A549 (cell line): ENCODE measurements around the gene NUP205. TPM values are rescaled to one million over a fixed set of nuclear protein-coding genes. Genes with fewer than 3 reads are reported as not detected.
A peak's percentile ranks its signal among the peaks of the same experiment; 100 is the strongest.

Experiments used
- ATAC-seq, 2 experiments: fragments of 200-7000 bp in 1 of 2; fragments of >200 bp in 1 of 2; cut with Nextera tagmentation in 1 of 2; cut with Tn5 transposase in 1 of 2; 3 replicates each; pipeline versions ENCODE4 v1.8.0 to v1.9.1; 2018 to 2020; ENCODE audit warnings: mild to moderate bottlenecking in 1 of 2, moderate library complexity in 1 of 2
- CTCF ChIA-PET: fragments of 300-600 bp; sonication (Branson Sonifier 250); formaldehyde crosslinking; extraction: SDS; loops from one replicate; lab custom pipeline; 2021; ENCODE audit warnings: antibody characterized with exemption, inconsistent platforms; lab: Yijun Ruan, JAX
- POLR2A ChIA-PET: fragments of 350-600 bp; formaldehyde crosslinking; extraction: SDS; loops from one replicate; lab custom pipeline; 2021; ENCODE audit warnings: antibody characterized with exemption, inconsistent platforms; lab: Yijun Ruan, JAX
- DNase-seq, 2 experiments: peaks; one replicate each; pipeline versions ENCODE4 v3.0.0 to v3.0.0-alpha.2; 2011 to 2016; ENCODE audit warnings: low read depth in 1 of 2, low spot score in 1 of 2
- FAIRE-seq: peaks from 2 replicates; lab custom pipeline; 2011; peaks lifted over from hg19 to GRCh38; lab: Jason Lieb, UNC
- H3K27ac ChIP-seq, 2 experiments: fragments of >200 bp; sonication (Bioruptor Twin); formaldehyde crosslinking; 3 replicates each; pipeline ENCODE4 v1.5.1; 2016 to 2017
- H3K4me1 ChIP-seq: fragments of >200 bp; sonication (Bioruptor Twin); formaldehyde crosslinking; 3 replicates; pipeline ENCODE4 v1.6.1; 2016
- H3K4me2 ChIP-seq: fragments of >200 bp; sonication (Bioruptor Twin); formaldehyde crosslinking; 3 replicates; pipeline ENCODE4 v1.6.1; 2016
- H3K4me3 ChIP-seq: fragments of >200 bp; sonication (Bioruptor Twin); formaldehyde crosslinking; 3 replicates; pipeline ENCODE4 v1.5.1; 2016
- H3K9me3 ChIP-seq: fragments of >200 bp; sonication (Bioruptor Twin); formaldehyde crosslinking; 3 replicates; pipeline ENCODE4 v1.6.1; 2016
- CBX2 ChIP-seq: fragments of 200-600 bp; sonication (generic); IDR thresholded peaks from 2 replicates; pipeline ENCODE4 v1.6.1; 2016; ENCODE audit warnings: low read depth, mild to moderate bottlenecking, borderline replicate concordance
- CBX8 ChIP-seq: fragments of 200-600 bp; sonication (generic); IDR thresholded peaks from 2 replicates; pipeline ENCODE4 v1.6.1; 2016
- CHD4 ChIP-seq: fragments of 200-600 bp; sonication (generic); IDR thresholded peaks from 2 replicates; pipeline ENCODE4 v1.6.1; 2016; ENCODE audit warnings: antibody characterized with exemption, mild to moderate bottlenecking, borderline replicate concordance
- EHMT2 ChIP-seq: fragments of 200-600 bp; sonication (generic); IDR thresholded peaks from 2 replicates; pipeline ENCODE4 v1.6.1; 2016; ENCODE audit warnings: antibody characterized with exemption, low read depth, mild to moderate bottlenecking, moderate library complexity
- EP300 ChIP-seq, 2 experiments: fragments of >200 bp; sonication (Bioruptor Twin); formaldehyde crosslinking; IDR thresholded peaks; 2 replicates in 1 of 2; 3 replicates in 1 of 2; pipeline ENCODE4 v1.6.1; 2016 to 2017
- FOSB ChIP-seq: fragments of 250-450 bp; sonication (Bioruptor Pico); IDR thresholded peaks from 2 replicates; pipeline ENCODE4 v1.5.0; 2020; ENCODE audit warnings: mild to moderate bottlenecking, moderate library complexity
- FOSL2 ChIP-seq, 2 experiments: fragments of 450-650 bp in 1 of 2; fragments of >200 bp in 1 of 2; sonication (Bioruptor Twin) in 1 of 2; formaldehyde crosslinking; IDR thresholded peaks; 2 replicates each; pipeline versions ENCODE4 v1.5.0 to v1.6.1; 2016 to 2020; ENCODE audit warnings: mild to moderate bottlenecking in 1 of 2, moderate library complexity in 1 of 2
- FOXS1 ChIP-seq: fragments of 250-450 bp; sonication (Bioruptor Pico); IDR thresholded peaks from 2 replicates; pipeline ENCODE4 v1.5.0; 2020; ENCODE audit warnings: mild to moderate bottlenecking, moderate library complexity
- HOXB13 ChIP-seq: fragments of 250-450 bp; sonication (Bioruptor Pico); IDR thresholded peaks from 2 replicates; pipeline ENCODE4 v1.5.0; 2020; ENCODE audit warnings: low read depth, mild to moderate bottlenecking, moderate library complexity
- MYC ChIP-seq: IDR thresholded peaks from 2 replicates; pipeline ENCODE4 v1.6.1; 2012; ENCODE audit warnings: mild to moderate bottlenecking, inconsistent platforms, low read length, improper control_type of control experiment, borderline replicate concordance
- NPAS2 ChIP-seq: fragments of 250-450 bp; sonication (Bioruptor Pico); IDR thresholded peaks from 2 replicates; pipeline ENCODE4 v1.8.0; 2022; ENCODE audit warnings: mild to moderate bottlenecking, moderate library complexity, borderline replicate concordance
- PHF8 ChIP-seq: fragments of 200-600 bp; sonication (generic); IDR thresholded peaks from 2 replicates; pipeline ENCODE4 v1.6.1; 2016; ENCODE audit warnings: low read depth, mild to moderate bottlenecking, antibody characterized with exemption, moderate library complexity, borderline replicate concordance
- ZC3H11A ChIP-seq: fragments of 450-650 bp; IDR thresholded peaks from 2 replicates; pipeline ENCODE4 v1.6.1; 2014; ENCODE audit warnings: antibody characterized with exemption, mild to moderate bottlenecking
- WGBS: methylation state at CpG from one replicate; pipeline ENCODE4 v1.1.6; 2017; ENCODE audit errors: missing lambda C conversion rate; 5-methylcytosine and 5-hydroxymethylcytosine counted together
- polyA plus RNA-seq, 4 experiments: library from polyadenylated mRNA; depleted of rRNA in 3 of 4; stranded (reverse); fragments of >200 nt; fragmentation: RNase III in 1 of 4; extraction: RNeasy Plus Mini Kit Qiagen cat#74134 plus additional on column Dnase treatment in 1 of 4; gene quantifications; 2 replicates in 3 of 4; 3 replicates in 1 of 4; pipeline ENCODE4 v1.2.3, GENCODE V29; 2011 to 2017
- TF ChIP-seq, protein P1 (sequence below): IDR thresholded peaks from 2 replicates; pipeline ENCODE4 v1.6.1; 2012
- TF ChIP-seq, protein P2 (sequence below): fragments of 450-650 bp; IDR thresholded peaks from 2 replicates; pipeline ENCODE4 v1.6.1; 2014; ENCODE audit warnings: antibody characterized with exemption
- TF ChIP-seq, protein P3 (sequence below): IDR thresholded peaks from 2 replicates; pipeline ENCODE4 v1.6.1; 2012; ENCODE audit warnings: low read depth, borderline replicate concordance
- TF ChIP-seq, protein P4 (sequence below): fragments of >200 bp; sonication (Bioruptor Twin); formaldehyde crosslinking; IDR thresholded peaks from 2 replicates; pipeline ENCODE4 v1.6.1; 2016
- TF ChIP-seq, protein P5 (sequence below): fragments of >200 bp; sonication (Bioruptor Twin); formaldehyde crosslinking; IDR thresholded peaks from 3 replicates; pipeline ENCODE4 v1.5.1; 2016

Gene NUP205
- polyA plus RNA-seq, 2 of the 4 experiments (the other 2 are of a cell fraction): 55.0 to 119 TPM

DNA sequence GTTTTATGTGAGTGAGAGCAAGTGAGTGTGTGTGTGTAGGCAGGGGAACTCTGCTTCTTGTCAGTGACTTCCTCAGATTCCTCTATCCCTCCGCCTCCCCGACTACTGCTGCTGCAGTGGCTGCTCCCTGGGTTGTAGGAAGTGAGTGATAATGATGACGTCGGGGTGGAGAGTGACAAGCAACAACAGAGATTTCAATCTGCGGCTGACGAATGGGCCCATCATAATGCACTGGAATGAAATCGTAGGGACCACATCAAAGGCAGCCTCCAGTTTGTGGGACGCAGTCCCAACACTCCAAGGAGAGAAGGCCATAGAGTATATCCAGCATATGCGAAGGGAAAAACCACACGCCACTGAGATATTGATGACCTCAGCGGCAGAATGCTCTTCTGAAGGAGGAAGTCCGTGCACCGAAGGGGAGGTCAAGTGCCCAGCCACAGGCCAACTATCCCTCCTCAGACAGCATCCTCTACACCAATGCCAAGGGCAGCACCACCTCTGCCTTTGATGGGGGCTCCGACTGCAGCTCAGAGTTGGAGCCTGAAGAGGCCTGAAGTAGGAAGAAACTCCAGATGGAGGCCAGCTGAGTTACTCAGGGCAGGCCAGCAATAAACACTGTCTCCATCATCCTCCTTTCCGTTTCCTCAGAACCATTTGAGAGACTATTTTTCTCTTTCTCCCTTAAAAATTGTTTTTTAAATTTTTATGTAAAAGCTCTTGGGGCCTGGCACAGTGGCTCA lies 93.3 kb downstream of the NUP205 start:
- Histone ChIP-seq H3K4me3 (no peak overlapping the region), H3K4me1 (no peaks in the 10 kb centered on the region), H3K9me3 (no peaks in the 10 kb centered on the region), H3K4me2 (no peak overlapping the region), H3K27ac (no peak overlapping the region)
- peak; percentile 41 to 54; a peak in 4 of 6 replicates for ATAC-seq
- TF ChIP-seq MYC (no peak), CHD4 (no peak), EHMT2 (no peak), CBX8 (no peak), NPAS2 (CRISPR knock-in tag) (no peak), FOSB (CRISPR knock-in tag) (no peak), EP300 (IDR thresholded peaks at IDR 0.05) (no peak), PHF8 (no peak), FOXS1 (CRISPR knock-in tag) (no peak), ZC3H11A (no peak), HOXB13 (no peak)
- TF ChIP-seq, protein P1, sequence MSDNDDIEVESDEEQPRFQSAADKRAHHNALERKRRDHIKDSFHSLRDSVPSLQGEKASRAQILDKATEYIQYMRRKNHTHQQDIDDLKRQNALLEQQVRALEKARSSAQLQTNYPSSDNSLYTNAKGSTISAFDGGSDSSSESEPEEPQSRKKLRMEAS: no peak
- TF ChIP-seq, protein P2, sequence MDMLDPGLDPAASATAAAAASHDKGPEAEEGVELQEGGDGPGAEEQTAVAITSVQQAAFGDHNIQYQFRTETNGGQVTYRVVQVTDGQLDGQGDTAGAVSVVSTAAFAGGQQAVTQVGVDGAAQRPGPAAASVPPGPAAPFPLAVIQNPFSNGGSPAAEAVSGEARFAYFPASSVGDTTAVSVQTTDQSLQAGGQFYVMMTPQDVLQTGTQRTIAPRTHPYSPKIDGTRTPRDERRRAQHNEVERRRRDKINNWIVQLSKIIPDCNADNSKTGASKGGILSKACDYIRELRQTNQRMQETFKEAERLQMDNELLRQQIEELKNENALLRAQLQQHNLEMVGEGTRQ: no peak
- TF ChIP-seq, protein P3, sequence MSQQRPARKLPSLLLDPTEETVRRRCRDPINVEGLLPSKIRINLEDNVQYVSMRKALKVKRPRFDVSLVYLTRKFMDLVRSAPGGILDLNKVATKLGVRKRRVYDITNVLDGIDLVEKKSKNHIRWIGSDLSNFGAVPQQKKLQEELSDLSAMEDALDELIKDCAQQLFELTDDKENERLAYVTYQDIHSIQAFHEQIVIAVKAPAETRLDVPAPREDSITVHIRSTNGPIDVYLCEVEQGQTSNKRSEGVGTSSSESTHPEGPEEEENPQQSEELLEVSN: no peak
- TF ChIP-seq, protein P4, sequence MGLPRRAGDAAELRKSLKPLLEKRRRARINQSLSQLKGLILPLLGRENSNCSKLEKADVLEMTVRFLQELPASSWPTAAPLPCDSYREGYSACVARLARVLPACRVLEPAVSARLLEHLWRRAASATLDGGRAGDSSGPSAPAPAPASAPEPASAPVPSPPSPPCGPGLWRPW: no peak
- no peak for DNase-seq
- WGBS: 92% methylated on average over 15 of the region's 15 CpGs
- ChIA-PET POLR2A (no interaction called here), CTCF (interaction anchor here (1.7 to 11.6 kb wide), 2 partner anchors 316 to 373 kb away, joined by 3 to 176 read pairs; no protein-coding TSS in a partner anchor)
- FAIRE-seq: no peak

DNA sequence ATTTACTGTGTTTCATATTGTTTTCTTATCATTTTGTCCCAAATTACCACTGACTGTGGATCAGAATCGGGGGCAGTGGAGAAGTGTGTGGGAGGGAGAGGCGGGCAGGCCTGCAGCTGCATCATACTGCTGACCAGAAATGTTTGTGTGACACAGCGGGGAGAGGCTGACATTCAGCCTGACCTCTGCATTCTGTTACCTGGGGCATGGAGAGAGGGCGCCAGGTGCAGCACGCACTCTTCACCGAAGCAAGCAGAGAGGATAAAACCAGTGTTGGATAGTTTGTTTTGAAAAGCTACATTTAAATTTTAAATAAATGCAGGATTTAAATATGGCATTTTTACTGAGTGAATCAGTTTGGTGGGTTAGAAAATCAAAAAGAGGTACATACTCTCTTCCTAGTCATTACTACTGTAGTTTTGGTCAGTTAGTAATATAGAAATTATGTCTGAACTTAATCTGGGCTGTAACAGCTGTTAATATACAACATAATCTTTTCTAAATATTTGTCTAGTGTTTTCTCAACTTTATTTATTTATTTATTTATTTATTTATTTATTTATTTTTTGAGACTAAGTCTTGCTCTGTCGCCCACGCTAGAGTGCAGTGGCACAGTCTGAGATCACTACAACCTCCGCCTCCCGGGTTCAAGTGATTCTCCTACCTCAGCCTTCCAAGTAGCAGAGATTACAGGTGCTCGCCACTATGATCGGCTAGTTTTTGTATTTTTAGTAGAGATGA lies 95.8 kb downstream of the NUP205 start:
- H3K4me1 ChIP-seq: no peaks in the 10 kb centered on the region
- H3K4me2 ChIP-seq: no peak overlapping the region
- DNase-seq: no peak
- no peak overlapping the region for H3K27ac ChIP-seq
- ChIA-PET CTCF (interaction anchor here (1.0 kb wide), 1 partner anchor 33 kb away, joined by 3 read pairs; no protein-coding TSS in a partner anchor), POLR2A (no interaction called here)
- ATAC-seq: no peak
- no peaks in the 10 kb centered on the region for H3K9me3 ChIP-seq
- WGBS: 94% methylated on average over 12 of the region's 12 CpGs
- TF ChIP-seq ZC3H11A (peak; percentile 89), FOSL2 (IDR thresholded peaks at IDR 0.05) (no peak), FOSL2 (CRISPR knock-in tag; IDR thresholded peaks at IDR 0.05) (no peak), EP300 (IDR thresholded peaks at IDR 0.05) (no peak)
- TF ChIP-seq, protein P4: no peak
- H3K4me3 ChIP-seq: no peak overlapping the region
- no peak for FAIRE-seq

DNA sequence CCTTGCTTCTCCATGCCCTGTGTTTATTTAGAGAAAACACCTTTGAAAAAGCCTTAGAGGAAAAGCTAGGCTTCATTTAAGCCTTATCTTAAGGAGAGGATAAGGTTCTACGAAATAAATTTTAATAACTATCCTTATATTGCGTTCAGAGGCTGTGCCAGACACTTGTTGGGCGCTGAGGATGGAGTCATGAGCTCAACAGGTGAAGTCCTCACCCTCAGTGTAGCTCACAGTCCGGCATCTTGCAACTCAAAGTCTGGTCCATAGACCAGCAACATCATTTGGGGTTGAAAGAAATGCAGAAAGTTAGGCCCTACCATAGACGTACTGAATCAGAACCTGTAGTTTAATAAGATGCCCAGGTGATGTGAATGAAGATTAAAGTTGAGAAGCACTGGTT lies 100.8 kb downstream of the NUP205 start:
- no peaks in the 10 kb centered on the region for H3K9me3 ChIP-seq
- CTCF ChIA-PET: interaction anchor here (0.8 to 5.9 kb wide), 5 partner anchors 10 to 384 kb away, joined by 3 to 38 read pairs (median 4); no protein-coding TSS in a partner anchor
- peaks cover 6% of the 10 kb centered on the region; the same call in 2 of the 3 replicates for H3K4me1 ChIP-seq
- no peak overlapping the region for H3K4me2 ChIP-seq
- H3K4me3 ChIP-seq: no peak overlapping the region
- FAIRE-seq (no peak), DNase-seq (no peak), ATAC-seq (no peak)
- POLR2A ChIA-PET: no interaction called here
- 75% methylated on average over 5 of the region's 5 CpGs for WGBS
- H3K27ac ChIP-seq: no peak overlapping the region
- TF ChIP-seq, protein P5, sequence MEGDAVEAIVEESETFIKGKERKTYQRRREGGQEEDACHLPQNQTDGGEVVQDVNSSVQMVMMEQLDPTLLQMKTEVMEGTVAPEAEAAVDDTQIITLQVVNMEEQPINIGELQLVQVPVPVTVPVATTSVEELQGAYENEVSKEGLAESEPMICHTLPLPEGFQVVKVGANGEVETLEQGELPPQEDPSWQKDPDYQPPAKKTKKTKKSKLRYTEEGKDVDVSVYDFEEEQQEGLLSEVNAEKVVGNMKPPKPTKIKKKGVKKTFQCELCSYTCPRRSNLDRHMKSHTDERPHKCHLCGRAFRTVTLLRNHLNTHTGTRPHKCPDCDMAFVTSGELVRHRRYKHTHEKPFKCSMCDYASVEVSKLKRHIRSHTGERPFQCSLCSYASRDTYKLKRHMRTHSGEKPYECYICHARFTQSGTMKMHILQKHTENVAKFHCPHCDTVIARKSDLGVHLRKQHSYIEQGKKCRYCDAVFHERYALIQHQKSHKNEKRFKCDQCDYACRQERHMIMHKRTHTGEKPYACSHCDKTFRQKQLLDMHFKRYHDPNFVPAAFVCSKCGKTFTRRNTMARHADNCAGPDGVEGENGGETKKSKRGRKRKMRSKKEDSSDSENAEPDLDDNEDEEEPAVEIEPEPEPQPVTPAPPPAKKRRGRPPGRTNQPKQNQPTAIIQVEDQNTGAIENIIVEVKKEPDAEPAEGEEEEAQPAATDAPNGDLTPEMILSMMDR: no peak
- TF ChIP-seq CBX2 (no peak), EHMT2 (no peak)
